SU-DHL-6 (cell line): ENCODE measurements around the gene KNTC1.

Source experiments
- EZH2phosphoT487 ChIP-seq: fragments of 200-600 bp; sonication (generic), shearing (Covaris generic); conservative IDR thresholded peaks from 2 replicates; pipeline ENCODE4 v1.6.1; 2018; ENCODE audit warnings: mild to moderate bottlenecking, antibody characterized with exemption, low read length, moderate library complexity, mixed read lengths
- TF ChIP-seq, protein P1 (sequence below): fragments of 200-600 bp; sonication (generic); IDR thresholded peaks from one replicate; pipeline ENCODE4 v1.5.1; 2017; ENCODE audit warnings: antibody characterized with exemption, mild to moderate bottlenecking, low read length, moderate library complexity; ENCODE audit not compliant: insufficient read depth, poor library complexity, severe bottlenecking

DNA sequence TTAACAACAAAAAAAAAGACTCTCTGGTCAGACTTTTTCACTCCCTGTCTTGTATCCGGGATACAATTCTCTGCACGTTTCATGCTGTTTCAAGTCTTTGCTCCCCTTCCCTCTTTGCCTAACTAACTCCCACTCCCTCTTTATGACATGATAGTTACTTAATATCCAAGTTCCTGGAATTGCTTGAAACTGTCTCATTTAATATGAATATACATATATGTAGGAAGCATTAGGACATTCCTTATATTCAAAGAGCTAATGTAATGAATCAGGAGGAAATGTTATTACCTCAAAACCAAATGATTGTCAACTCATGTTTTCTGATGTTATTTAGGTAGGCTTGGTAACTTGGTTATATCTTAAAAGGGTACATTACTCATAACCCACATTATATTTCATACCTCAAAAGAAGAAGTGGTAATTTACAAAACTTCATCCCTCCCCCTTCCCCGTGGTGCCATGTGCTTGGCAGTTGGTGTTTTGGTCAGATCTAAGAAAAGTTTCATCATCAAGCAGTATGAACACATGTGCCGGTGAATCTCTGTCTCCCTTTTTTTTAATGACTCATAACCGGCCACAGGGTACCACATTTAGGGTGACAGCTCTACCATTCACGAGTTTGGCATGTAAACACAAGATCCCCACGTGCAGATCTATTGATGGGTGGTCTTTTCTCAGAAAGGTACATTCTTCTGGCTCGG, 119.6 kb downstream of the KNTC1 start:
- TF ChIP-seq, protein P1, sequence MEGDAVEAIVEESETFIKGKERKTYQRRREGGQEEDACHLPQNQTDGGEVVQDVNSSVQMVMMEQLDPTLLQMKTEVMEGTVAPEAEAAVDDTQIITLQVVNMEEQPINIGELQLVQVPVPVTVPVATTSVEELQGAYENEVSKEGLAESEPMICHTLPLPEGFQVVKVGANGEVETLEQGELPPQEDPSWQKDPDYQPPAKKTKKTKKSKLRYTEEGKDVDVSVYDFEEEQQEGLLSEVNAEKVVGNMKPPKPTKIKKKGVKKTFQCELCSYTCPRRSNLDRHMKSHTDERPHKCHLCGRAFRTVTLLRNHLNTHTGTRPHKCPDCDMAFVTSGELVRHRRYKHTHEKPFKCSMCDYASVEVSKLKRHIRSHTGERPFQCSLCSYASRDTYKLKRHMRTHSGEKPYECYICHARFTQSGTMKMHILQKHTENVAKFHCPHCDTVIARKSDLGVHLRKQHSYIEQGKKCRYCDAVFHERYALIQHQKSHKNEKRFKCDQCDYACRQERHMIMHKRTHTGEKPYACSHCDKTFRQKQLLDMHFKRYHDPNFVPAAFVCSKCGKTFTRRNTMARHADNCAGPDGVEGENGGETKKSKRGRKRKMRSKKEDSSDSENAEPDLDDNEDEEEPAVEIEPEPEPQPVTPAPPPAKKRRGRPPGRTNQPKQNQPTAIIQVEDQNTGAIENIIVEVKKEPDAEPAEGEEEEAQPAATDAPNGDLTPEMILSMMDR, result no peak
- no peak for TF ChIP-seq EZH2phosphoT487
